ENCODE results near the gene PSORS1C1. TPM values are rescaled to one million over a fixed set of nuclear protein-coding genes. Genes with fewer than 3 reads are reported as not detected.
A peak's percentile ranks its signal among the peaks of the same experiment; 100 is the strongest.
"Not testable (repeated sequence)": the region's sequence is repeated elsewhere in the genome, so short reads cannot be mapped to it uniquely, and the experiment has no call there.

PSORS1C1 gene
- total RNA-seq, 3 donors from 2014 or later, result 2.4 to 11.1 (median 4.6) TPM

GRCh38 chr6:31187780-31188194, 73.2 kb downstream of the PSORS1C1 start:
- peak; percentile 91 for ATAC-seq
- TF ChIP-seq, protein P1, sequence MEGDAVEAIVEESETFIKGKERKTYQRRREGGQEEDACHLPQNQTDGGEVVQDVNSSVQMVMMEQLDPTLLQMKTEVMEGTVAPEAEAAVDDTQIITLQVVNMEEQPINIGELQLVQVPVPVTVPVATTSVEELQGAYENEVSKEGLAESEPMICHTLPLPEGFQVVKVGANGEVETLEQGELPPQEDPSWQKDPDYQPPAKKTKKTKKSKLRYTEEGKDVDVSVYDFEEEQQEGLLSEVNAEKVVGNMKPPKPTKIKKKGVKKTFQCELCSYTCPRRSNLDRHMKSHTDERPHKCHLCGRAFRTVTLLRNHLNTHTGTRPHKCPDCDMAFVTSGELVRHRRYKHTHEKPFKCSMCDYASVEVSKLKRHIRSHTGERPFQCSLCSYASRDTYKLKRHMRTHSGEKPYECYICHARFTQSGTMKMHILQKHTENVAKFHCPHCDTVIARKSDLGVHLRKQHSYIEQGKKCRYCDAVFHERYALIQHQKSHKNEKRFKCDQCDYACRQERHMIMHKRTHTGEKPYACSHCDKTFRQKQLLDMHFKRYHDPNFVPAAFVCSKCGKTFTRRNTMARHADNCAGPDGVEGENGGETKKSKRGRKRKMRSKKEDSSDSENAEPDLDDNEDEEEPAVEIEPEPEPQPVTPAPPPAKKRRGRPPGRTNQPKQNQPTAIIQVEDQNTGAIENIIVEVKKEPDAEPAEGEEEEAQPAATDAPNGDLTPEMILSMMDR (IDR thresholded peaks at IDR 0.05), result no peak
- peaks cover 14% of the 10 kb centered on the region for H3K4me1 ChIP-seq (ENCODE audit: low read depth)
- H3K9me3 ChIP-seq, result no peaks in the 10 kb centered on the region
- no peaks in the 10 kb centered on the region for H3K36me3 ChIP-seq (ENCODE audit: low read depth)
- peak in 1 of 3 donors; percentile 62 for DNase-seq
- no peak overlapping the region for H3K4me3 ChIP-seq
- intact Hi-C loops (cut with DNase I, micrococcal nuclease), result no loop called here

- peaks cover 14% of the 10 kb centered on the region for H3K4me1 ChIP-seq (ENCODE audit: low read depth)
- H3K36me3 ChIP-seq (ENCODE audit: low read depth); ATAC-seq; H3K4me3 ChIP-seq; intact Hi-C loops (cut with DNase I, micrococcal nuclease); DNase-seq; H3K9me3 ChIP-seq: not testable (repeated sequence)
Measured at GRCh38 chr6:31189223-31189622, 74.6 kb downstream of the PSORS1C1 start.

Other genes starting within 250 kb of the PSORS1C1 start
- gene DDR1, start 230.3 kb upstream of the PSORS1C1 start, total RNA-seq, result 100 to 1,000 TPM; 145 to 336 (median 271) TPM
- gene GTF2H4, start 206.6 kb upstream of the PSORS1C1 start, total RNA-seq, result 10 to 100 TPM; 17.0 to 25.3 (median 25.0) TPM
- gene VARS2, start 200.6 kb upstream of the PSORS1C1 start, total RNA-seq, result 10 to 100 TPM; 20.9 to 27.6 (median 27.3) TPM
- not detected for gene SFTA2, start 182.6 kb upstream of the PSORS1C1 start, total RNA-seq
- under 1 TPM in 1 of 3 donors, not detected in 2; 0.07 TPM for gene MUCL3, start 173.8 kb upstream of the PSORS1C1 start, total RNA-seq
- under 1 TPM in 1 of 3 donors, not detected in 2; 0.12 TPM for gene MUC21, start 131.1 kb upstream of the PSORS1C1 start, total RNA-seq
- gene MUC22, start 104.3 kb upstream of the PSORS1C1 start, total RNA-seq, result not detected
- not detected for gene C6orf15, start 2.2 kb upstream of the PSORS1C1 start, total RNA-seq
- gene CDSN, start 5.6 kb downstream of the PSORS1C1 start, total RNA-seq, result not detected
- not detected for gene PSORS1C2, start 24.3 kb downstream of the PSORS1C1 start, total RNA-seq
- 10 to 100 TPM; 25.7 to 53.3 (median 43.4) TPM for gene CCHCR1, start 43.0 kb downstream of the PSORS1C1 start, total RNA-seq
- gene TCF19, start 43.8 kb downstream of the PSORS1C1 start, total RNA-seq, result 10 to 100 TPM in 1 of 3 donors, 1 to 10 TPM in 2; 5.3 to 13.2 (median 7.3) TPM
- 1 to 10 TPM; 2.1 to 5.8 (median 3.4) TPM for gene POU5F1, start 55.9 kb downstream of the PSORS1C1 start, total RNA-seq
- 1,000 to 10,000 TPM in 2 of 3 donors, 100 to 1,000 TPM in 1; 965 to 2,616 (median 1,478) TPM for gene HLA-C, start 157.3 kb downstream of the PSORS1C1 start, total RNA-seq
- gene HLA-B, start 242.4 kb downstream of the PSORS1C1 start, total RNA-seq, result 1,000 to 10,000 TPM; 1,294 to 6,470 (median 3,045) TPM